Liver (tissue), 3 donors: ENCODE data around the gene ARHGAP28.

Source experiments
- ATF3 ChIP-seq: IDR thresholded peaks from 2 replicates; pipeline ENCODE4 v1.6.1; 2016; ENCODE audit warnings: antibody characterized with exemption
- CTCF ChIP-seq: fragments of 150-350 bp; IDR thresholded peaks from 2 replicates; pipeline ENCODE4 v1.5.1; 2017; ENCODE audit warnings: improper control_type of control experiment, low read depth, low read length; ENCODE audit not compliant: missing input control
- EGR1 ChIP-seq, 2 donors: IDR thresholded peaks; 2 replicates each; pipeline ENCODE4 v1.6.1; 2016 to 2018; ENCODE audit warnings: antibody characterized with exemption in 2 of 2, low read depth in 2 of 2
- HNF4G ChIP-seq: IDR thresholded peaks from 2 replicates; pipeline ENCODE4 v1.6.1; 2016; ENCODE audit warnings: antibody characterized with exemption
- MAX ChIP-seq: IDR thresholded peaks from 2 replicates; pipeline ENCODE4 v1.6.1; 2016; ENCODE audit warnings: antibody characterized with exemption
- NR2F2 ChIP-seq: IDR thresholded peaks from 2 replicates; pipeline ENCODE4 v1.6.1; 2016; ENCODE audit warnings: antibody characterized with exemption
- RAD21 ChIP-seq, 2 donors: IDR thresholded peaks; 2 replicates each; pipeline ENCODE4 v1.6.1; 2016; ENCODE audit warnings: antibody characterized with exemption in 2 of 2, mild to moderate bottlenecking in 2 of 2
- REST ChIP-seq: IDR thresholded peaks from 2 replicates; pipeline ENCODE4 v1.6.1; 2016; ENCODE audit warnings: antibody characterized with exemption, mild to moderate bottlenecking
- RXRA ChIP-seq, 2 donors: IDR thresholded peaks; 2 replicates each; pipeline ENCODE4 v1.6.1; 2017 to 2018; ENCODE audit warnings: antibody characterized with exemption in 2 of 2, mild to moderate bottlenecking in 1 of 2
- TAF1 ChIP-seq: conservative IDR thresholded peaks from 2 replicates; pipeline ENCODE4 v1.6.1; 2016; ENCODE audit warnings: antibody characterized with exemption, mild to moderate bottlenecking
- YY1 ChIP-seq: IDR thresholded peaks from 2 replicates; pipeline ENCODE4 v1.6.1; 2016; ENCODE audit warnings: antibody characterized with exemption, mild to moderate bottlenecking
- ZBTB33 ChIP-seq: IDR thresholded peaks from 2 replicates; pipeline ENCODE4 v1.6.1; 2016; ENCODE audit warnings: antibody characterized with exemption
- donor health status: healthy.
- donor health status: healthy.

GRCh38 chr18:6731222-6731596, 1.7 kb downstream of the ARHGAP28 start:
- TF ChIP-seq TAF1, result no peak
- no peak for TF ChIP-seq REST
- no peak for TF ChIP-seq RAD21 (IDR thresholded peaks at IDR 0.05)
- TF ChIP-seq RXRA (IDR thresholded peaks at IDR 0.05), result no peak
- TF ChIP-seq CTCF, result no peak
- no peak for TF ChIP-seq ZBTB33
- TF ChIP-seq YY1, result no peak
- TF ChIP-seq ATF3, result no peak
- no peak for TF ChIP-seq HNF4G
- TF ChIP-seq MAX, result no peak
- TF ChIP-seq EGR1 (IDR thresholded peaks at IDR 0.05; ENCODE audit: low read depth in 2 of 2), result no peak
- TF ChIP-seq NR2F2, result no peak
